Fibroblast of lung (primary cell): ENCODE results near the gene LANCL2.

Source experiments
- EZH2 ChIP-seq: IDR thresholded peaks from 2 replicates; pipeline ENCODE4 v1.5.1; 2012; ENCODE audit warnings: low read length, control low read depth, mild to moderate bottlenecking; ENCODE audit errors: missing control alignments
- TF ChIP-seq, protein P1 (sequence below), 2 donors: IDR thresholded peaks in 1 of 2; conservative IDR thresholded peaks in 1 of 2; 1 replicate in 1 of 2; 2 replicates in 1 of 2; pipeline ENCODE4 v1.5.1; 2011 to 2012; ENCODE audit warnings: low read length in 2 of 2, control low read depth in 1 of 2, inconsistent platforms in 1 of 2, low read depth in 1 of 2, mild to moderate bottlenecking in 1 of 2

DNA sequence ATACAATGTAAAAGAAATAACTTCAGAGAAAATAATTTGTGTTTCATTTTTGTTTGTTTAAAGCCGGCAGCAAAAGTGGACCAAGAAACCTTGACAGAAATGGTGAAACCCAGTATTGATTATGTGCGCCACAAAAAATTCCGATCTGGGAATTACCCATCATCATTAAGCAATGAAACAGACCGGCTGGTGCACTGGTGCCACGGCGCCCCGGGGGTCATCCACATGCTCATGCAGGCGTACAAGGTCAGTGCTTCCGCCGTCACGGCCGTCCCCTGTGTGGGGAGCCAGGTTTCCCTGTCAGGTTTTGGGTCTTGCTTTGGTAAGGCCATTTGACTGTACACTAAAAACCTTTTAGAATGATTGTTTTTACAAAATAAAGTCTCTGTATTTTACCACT lies 46.7 kb downstream of the LANCL2 start:
- TF ChIP-seq, protein P1, sequence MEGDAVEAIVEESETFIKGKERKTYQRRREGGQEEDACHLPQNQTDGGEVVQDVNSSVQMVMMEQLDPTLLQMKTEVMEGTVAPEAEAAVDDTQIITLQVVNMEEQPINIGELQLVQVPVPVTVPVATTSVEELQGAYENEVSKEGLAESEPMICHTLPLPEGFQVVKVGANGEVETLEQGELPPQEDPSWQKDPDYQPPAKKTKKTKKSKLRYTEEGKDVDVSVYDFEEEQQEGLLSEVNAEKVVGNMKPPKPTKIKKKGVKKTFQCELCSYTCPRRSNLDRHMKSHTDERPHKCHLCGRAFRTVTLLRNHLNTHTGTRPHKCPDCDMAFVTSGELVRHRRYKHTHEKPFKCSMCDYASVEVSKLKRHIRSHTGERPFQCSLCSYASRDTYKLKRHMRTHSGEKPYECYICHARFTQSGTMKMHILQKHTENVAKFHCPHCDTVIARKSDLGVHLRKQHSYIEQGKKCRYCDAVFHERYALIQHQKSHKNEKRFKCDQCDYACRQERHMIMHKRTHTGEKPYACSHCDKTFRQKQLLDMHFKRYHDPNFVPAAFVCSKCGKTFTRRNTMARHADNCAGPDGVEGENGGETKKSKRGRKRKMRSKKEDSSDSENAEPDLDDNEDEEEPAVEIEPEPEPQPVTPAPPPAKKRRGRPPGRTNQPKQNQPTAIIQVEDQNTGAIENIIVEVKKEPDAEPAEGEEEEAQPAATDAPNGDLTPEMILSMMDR (conservative IDR thresholded peaks at IDR 0.05 in 1 of 2, IDR thresholded peaks at IDR 0.05 in 1 of 2; ENCODE audit: low read depth in 1 of 2, low read length in 2 of 2), result no peak
- TF ChIP-seq EZH2, result no peak
